GM18867 (cell line): ENCODE measurements around the gene P2RX3.
"Not testable (repeated sequence)": the region's sequence is repeated elsewhere in the genome, so short reads cannot be mapped to it uniquely, and the experiment has no call there.

ENCODE experiments used
- ATAC-seq: cut with Tn5 transposase; IDR thresholded peaks from one replicate; pipeline ENCODE4 v1.9.1; 2021; ENCODE audit warnings: mild to moderate bottlenecking, moderate library complexity; ENCODE audit not compliant: unreplicated experiment

P2RX3 gene

GRCh38 chr11:57348052-57348451 lies 9.9 kb downstream of the P2RX3 start:
- ATAC-seq: no peak

GRCh38 chr11:57348636-57349313 lies 10.6 kb downstream of the P2RX3 start:
- no peak for ATAC-seq

DNA sequence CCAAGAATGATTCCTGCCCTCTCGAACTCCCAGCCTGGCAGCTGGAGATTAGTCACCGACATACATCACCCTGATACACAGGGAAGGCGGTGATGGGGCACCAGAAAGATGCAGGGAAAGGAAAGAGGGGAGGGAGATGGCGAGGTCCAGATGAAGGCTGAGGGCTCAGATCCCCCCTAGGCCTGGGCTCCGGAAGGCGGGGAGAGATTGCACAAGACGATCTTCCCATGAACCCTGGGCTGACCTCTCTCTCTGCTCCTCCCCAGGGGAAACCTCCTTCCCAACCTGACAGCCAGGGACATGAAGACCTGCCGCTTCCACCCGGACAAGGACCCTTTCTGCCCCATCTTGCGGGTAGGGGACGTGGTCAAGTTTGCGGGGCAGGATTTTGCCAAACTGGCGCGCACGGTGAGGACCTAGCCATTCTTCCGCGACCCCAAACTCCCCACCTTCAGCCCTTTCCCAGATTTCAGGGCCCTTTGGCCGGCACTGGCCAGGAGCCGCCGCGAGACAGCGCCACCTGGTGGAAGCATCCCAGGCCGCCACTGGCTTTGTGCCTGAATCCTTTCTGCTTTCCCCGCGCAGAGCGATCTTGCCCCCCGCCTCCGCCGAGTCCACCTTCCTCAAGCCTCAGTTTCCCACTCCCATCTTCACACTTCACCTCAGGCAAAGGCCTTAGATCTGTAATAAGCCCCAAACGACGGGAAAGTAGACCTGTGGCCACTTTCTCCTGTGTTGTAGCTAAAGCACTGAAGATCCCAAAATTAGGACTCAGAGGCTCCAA lies 11.5 kb downstream of the P2RX3 start:
- ATAC-seq: no peak

- ATAC-seq: no peak
Observed at GRCh38 chr11:57353036-57353435, 14.9 kb downstream of the P2RX3 start.

DNA sequence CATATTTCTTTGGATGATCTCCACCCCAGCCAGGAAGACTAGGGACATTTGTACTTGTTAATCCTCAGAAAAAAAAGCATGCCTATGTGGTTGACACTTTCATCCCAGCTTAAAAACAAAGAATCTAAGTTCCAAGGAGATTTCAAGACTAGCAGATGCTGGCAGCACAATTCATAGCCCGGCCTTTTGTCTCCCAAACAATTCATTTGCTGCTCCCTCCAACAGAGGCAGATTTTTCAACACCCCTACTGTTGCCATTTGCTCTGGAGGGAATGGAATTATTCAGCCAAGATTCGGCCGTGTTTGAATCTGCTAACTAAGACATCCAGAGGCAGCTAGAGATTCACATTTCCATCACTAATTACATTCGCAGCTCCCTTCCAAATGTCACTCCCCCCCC lies 15.3 kb downstream of the P2RX3 start:
- ATAC-seq: no peak

DNA sequence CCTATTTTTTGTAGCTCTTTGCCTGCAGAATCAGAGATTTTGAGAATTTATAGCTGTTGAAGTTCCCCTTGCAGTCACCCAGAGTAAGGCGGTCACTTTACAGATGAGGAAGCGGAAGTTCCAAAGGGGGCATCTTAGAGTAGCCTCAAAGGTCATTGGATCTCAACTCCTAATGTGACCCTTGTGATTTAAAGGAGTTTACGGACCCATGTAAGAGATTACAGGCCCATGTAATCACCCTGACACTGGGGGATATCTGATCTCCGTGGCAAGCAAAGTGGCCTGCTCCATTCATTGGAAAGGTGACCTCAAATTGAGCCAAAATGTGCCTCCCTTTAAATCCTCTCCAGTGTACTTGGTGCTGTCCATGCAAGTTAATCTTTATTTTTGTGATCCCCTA lies 15.7 kb downstream of the P2RX3 start:
- no peak for ATAC-seq

GRCh38 chr11:57354699-57355098 lies 16.5 kb downstream of the P2RX3 start:
- no peak for ATAC-seq

- ATAC-seq: no peak
Observed at GRCh38 chr11:57356268-57356667, 18.1 kb downstream of the P2RX3 start.

GRCh38 chr11:57357310-57357709 lies 19.2 kb downstream of the P2RX3 start:
- ATAC-seq: no peak

DNA sequence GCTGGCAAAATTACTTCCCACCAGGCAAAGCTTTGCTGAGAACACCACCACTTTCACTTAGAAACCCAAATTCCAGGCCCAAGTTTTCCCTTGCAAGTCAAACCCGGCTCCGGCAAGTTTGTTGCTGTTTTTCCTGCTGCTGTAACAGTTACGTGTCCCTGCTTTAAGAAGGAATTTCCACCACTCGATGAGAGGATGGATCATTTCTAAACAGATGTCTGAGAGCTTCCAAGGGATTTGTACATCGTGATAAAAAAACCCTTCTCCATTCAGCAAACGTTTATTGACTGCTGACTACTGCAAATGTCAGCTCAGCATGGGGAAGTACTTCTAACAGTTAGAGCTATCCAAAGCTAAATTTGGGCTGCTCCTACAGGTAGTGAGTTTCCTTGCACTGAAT lies 19.7 kb downstream of the P2RX3 start:
- no peak for ATAC-seq

- no peak for ATAC-seq
Observed at GRCh38 chr11:57358543-57358961, 20.4 kb downstream of the P2RX3 start.

- ATAC-seq: no peak
Observed at GRCh38 chr11:57358991-57359390, 20.8 kb downstream of the P2RX3 start.

DNA sequence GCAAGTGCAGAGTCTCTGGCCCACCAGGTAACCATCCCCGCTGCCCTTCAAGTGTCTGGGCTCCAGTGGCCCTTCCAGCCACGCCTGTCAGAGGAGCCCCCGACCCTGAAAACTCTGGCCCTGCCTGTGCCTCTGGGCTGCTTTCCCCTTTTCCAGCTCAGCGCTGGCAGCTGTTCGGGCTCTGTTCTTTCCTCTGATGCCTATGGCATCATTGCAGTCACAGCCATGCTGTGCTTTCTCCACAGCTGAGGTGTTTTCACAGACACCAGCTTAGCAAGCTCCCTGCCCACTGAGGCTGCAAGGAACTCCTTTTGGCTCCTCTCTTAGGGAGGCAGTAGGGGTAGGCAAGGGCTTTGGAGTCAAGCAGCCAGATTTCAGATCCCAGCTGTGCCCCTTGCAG lies 21.2 kb downstream of the P2RX3 start:
- ATAC-seq: no peak

- no peak for ATAC-seq
Observed at GRCh38 chr11:57359896-57360690, 21.9 kb downstream of the P2RX3 start.

DNA sequence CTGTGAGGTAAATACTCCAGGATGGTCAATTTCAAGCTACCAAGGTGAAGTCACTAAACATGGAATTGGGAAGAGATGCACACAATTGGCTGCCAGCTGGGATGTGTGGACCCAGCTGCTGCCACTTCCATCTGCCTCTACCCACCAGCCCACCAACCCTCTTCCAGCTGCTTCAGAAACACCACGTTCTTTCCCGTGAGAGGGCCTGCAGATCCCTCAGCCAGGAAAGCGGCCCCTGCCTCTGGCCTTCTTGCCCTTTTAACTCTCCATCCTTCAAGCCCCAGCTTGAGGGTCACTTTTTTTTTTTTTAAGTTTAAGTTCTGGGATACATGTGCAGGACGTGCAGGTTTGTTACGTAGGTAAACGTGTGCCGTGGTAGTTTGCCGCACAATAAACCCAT lies 22.8 kb downstream of the P2RX3 start:
- no peak for ATAC-seq

DNA sequence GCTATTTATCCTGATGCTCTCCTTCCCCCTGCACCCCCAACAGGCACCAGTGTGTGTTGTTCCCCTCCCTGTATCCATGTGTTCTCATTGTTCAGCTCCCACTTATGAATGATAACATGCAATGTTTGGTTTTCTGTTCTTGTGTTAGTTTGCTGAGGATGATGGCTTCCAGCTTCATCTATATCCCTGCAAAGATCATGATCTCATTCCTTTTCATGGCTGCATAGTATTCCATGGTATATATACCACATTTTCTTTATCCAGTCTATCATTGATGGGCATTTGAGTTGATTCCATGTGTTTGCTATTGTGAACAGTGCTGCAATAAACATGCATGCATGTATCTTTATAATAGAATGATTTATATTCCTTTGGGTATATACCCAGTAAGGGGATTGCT lies 23.3 kb downstream of the P2RX3 start:
- ATAC-seq: not testable (repeated sequence)

DNA sequence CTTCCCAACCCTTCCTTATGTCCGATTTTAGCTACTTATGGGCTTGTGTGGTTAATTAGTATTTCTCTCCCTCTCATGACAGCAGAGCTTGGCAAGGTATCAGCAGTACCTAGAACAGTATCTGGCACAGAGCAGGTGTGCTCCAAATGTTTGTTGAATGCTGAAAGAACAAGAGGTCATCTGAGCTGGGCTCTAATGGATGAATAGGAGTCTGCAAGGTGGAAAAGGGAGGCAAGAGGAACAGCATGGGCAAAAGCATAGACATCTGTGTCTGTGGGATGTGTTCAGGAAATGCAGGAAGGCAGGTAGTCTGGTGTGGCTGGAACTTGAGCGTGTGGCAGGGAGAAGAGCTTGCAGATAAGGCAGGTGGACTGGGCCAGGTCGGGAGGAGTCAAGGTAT lies 23.8 kb downstream of the P2RX3 start:
- no peak for ATAC-seq

GRCh38 chr11:57363131-57364080 lies 25.3 kb downstream of the P2RX3 start:
- ATAC-seq: no peak

DNA sequence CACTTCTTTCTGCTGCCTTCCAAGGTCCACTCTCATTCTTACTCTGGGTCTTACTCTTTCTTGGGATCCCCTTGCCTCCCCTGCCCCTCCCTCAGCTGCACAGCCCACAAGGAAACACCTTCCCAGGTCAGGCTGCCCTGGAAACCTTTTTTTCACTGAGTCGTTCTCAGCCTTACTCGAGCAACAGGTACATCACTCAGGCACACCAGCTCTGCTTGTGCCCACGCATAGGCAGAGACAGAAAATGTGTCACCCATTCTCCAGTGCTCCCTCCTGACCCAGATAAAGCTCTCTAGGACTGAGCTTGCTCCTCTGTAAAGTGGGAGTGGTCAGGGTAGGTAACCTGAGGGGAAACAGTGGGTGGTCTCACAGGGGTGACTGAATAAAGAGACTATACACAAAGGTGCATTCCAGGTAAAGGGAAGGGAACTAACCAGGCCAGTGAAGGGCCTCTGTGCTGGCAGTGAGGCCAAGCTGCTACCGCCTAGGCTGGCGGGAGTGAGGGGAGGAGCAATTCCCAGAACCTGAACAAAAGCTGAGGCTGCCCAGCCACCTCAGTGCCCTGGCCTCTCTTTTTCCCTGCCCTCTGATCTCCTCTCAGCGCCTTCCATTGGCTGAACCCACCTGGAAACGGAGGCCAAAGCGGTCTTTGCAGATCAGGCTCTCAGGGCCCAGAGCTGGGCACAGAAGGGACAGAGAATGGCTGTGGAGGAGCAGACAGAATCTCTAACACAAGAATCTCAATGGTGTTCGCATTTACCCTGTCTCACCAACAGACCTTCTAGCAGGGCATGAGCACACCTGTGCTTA lies 26.9 kb downstream of the P2RX3 start:
- no peak for ATAC-seq
